ENCODE results near the gene CD8A. TPM values are rescaled to one million over a fixed set of nuclear protein-coding genes. Genes with fewer than 3 reads are reported as not detected.
A peak's percentile ranks its signal among the peaks of the same experiment; 100 is the strongest.

CD8A gene
- total and polyA plus RNA-seq, 2 of the 8 experiments (the other 6 are each of a cell fraction or from before 2014, with no cell fraction given) = 0.14 to 0.39 TPM

- TF ChIP-seq E2F6 (IDR thresholded peaks at IDR 0.05) (peak; percentile 97), TAF1 (IDR thresholded peaks at IDR 0.05; ENCODE audit: low read depth, low read length) (no peak), TEAD4 (IDR thresholded peaks at IDR 0.05; ENCODE audit: low read depth, low read length) (no peak), ATF3 (IDR thresholded peaks at IDR 0.05; ENCODE audit: insufficient read depth, low read depth, low read length) (no peak), GABPA (IDR thresholded peaks at IDR 0.05; ENCODE audit: borderline replicate concordance, insufficient read depth, low read length) (0 out of 2 replicates have a peak, but pooled peaks have one; percentile 54), NRF1 (IDR thresholded peaks at IDR 0.05; ENCODE audit: low read depth, low read length) (no peak), RNF2 (IDR thresholded peaks at IDR 0.05; ENCODE audit: borderline replicate concordance, low read depth, low read length, missing control alignments, poor library complexity, severe bottlenecking) (no peak), CREB1 (IDR thresholded peaks at IDR 0.05) (peak; percentile 21; the same call in 1 of the 2 replicates)
Observed at GRCh38 chr2:86808315-86809161, 17.8 kb upstream of the CD8A start (continued).
